Suppressor macrophage treated with lipopolysaccharide for 4 hours (primary cell): ENCODE measurements around the gene PTGER3.

ENCODE experiments used
- DNase-seq: peaks from one replicate; pipeline ENCODE4 v3.0.0-alpha.2; 2020

Gene PTGER3

DNA sequence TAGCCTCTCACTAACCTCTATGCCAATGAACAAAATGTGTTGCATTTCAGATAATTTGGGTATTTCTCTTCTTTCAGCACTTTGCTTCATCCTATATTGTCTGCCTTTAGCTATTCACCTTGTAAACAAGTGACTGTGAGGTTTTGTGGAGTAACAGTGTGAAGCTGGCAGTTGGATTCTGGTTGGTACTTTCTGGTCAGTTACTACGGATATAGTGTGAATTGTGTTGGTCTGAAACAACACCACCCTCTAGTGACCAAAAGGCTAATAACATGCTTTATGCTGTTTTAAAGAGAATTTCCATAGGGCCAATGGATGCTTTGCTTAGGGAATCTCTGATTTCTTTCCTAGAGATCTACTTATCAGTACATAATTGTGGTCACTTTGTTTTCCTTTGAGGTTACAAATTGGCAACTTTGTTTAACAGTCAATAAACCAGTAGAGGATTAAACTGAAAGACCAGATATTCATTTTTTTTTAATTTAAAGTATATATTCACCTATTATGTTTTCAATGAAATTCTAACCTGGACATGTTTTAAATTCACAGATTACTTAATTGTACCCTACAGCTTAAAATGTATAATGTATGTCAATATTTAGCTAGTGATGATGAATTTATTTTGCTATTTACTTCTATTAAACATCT is 2.5 kb upstream of the PTGER3 start:
- peak; percentile 79 for DNase-seq

DNA sequence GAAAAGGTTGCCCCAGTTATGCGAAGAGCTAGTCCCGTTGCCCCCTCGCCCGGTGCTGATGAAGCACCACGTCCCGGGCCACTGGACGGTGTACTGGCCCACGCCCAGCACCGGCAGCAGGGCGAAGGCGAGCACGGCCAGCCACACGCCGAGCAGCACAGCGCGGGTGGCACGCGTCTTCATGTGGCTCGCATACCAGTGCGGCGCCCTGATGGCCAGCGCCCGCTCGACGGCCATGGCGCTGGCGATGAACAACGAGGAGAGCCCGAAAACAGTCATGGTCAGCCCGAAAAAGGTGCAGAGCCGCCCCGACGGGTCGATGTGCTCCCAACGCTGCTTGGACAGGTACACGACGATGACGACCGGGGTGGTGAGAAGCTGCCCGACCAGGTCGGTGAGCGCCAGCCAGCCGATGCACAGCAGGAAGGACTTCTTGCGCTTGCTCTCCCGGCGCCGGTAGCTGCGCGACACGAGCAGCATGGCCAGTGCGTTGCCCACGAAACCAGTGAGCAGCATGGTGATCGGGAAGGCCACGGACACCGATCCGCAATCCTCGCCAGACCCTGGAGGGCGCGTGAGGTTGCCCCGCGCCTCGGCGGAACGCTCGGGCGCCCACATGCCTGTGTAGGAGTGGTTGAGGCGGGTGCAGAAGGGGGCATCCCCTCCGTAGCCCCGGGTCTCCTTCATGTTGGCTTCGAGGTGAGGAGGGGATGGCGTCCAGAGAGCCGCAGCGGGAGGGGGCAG is 553 bp downstream of the PTGER3 start:
- DNase-seq: peak; percentile 20

DNA sequence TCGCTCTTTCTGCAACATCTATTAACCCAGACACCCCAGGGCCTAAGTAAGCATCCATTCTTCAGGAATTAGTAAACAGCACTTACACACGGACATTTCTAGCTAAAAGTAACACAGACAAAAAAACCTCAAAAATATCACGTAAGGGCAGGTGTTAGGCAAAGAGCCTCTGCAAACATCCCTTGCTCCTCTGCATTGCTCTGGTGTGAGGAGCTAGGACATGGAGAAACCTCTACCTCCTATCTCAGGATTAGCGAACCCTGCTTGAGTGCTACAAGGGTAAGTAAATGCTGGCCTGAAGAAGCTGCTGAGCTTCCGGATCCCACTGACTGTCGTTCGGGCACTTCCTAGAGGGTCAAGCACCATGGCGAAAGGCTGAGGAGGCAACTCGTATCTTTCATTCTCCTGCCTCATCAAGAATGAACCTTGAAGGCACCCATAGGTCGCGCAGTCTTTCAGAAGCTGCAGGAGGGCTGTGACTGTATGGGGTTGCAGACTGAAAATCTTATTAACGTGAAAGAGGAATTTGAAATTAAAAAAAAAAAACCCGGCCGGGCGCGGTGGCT is 2.1 kb downstream of the PTGER3 start:
- DNase-seq: no peak

DNA sequence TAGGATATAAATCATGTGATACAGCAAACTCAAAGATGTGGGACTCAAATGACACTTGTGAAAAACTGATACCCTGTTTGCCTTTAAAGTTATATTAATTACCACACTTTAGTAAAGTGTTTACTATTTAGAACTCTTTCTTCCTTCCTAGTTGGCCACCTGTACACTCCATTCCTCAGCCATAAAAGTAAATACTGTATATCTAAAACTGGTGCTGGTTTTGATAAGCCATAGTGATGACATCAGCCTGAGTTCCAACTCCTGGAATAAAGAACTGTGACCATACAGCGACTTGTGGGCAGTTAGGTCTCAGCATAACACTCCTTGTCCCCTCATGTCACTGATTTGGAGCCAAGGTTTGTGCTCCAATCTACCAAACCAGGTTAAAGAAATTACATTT is 2.8 kb downstream of the PTGER3 start:
- DNase-seq: no peak

- DNase-seq: no peak
These were observed 4.6 kb downstream of the PTGER3 start for GRCh38 chr1:71043065-71043464.

DNA sequence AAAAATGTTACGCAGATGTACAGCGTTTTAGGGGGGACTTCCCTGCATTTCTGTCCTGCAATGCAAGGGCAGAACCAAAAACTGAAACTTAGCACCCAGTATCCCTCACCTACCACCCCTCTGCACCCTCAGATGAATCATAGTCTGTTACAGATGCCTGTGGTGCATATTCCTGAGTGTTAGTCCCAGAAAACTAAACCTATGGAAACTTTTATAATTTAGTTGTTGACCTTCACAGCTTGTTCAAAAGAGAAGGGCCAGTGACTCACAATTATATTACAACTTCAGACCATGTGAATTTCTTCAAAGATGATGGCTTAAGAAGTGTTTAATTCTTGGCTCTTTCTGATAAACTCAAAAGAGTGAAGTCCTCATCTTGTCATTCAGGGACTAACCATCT is 5.8 kb downstream of the PTGER3 start:
- no peak for DNase-seq

DNA sequence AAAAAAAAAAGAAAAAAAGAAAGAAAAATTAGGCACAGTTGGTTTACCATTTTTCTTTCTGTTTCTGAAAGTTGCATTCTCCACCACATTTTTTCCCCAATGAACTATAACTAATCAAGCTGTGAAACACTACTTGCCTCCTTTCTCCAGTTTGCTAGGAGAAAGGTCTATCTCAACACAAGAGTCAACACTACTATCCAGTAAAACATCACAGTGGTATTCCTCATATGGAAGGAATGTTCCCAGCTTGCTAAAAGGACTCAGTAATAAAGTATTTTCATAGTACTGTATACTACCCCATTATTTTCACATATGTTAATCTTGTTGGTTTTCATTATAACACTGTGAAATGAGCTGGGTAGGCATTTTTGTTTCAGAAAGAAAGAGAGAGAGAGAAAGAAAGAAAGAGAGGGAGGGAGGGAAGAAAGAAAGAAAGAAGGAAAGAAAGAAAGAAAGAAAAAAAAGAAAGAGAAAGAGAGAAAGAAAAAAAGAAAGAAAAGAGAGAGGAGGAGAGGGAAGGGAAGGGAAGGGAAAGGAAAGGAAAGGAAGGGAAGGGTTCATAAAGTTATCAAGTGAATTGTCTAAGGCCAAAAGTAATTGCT is 7.9 kb downstream of the PTGER3 start:
- no peak for DNase-seq

- no peak for DNase-seq
These were observed 8.7 kb downstream of the PTGER3 start for GRCh38 chr1:71038942-71039341.

DNA sequence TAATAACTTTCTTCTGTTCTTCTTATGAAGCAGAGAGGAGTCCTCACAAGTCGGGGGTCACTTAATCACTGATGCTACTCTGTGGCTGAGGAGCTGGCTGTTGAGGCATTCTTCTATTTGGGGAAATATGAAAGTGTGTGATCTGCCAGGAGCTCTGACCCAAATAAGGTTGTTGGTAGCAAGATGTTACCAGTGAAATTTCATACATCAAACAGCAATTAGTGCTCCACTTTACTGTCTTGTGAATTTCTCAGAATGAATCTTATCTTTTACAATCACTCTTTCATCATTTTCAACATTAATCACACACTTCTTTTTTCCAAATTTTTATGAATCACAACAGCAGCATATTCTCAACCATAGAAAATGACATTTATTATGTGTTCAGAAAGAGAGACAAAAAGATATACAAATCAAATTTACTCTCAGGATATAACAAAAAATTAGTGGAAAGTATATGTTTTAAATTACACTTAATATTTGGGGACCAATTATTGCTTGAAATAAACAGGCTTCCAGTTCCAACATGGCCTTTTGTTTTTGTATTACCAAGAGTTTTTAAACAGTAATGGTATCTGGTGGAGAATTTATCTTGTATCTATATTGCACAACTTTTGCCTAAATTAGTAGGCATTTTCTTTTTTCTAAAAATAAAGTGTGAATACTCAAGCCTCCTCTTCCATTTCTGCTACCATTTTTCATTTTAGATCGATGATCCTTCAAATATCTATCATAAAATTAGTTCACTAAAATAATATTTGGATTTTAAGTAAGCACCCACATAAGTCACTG is 9.6 kb downstream of the PTGER3 start:
- DNase-seq: no peak

- DNase-seq: no peak
These were observed 10.6 kb downstream of the PTGER3 start for GRCh38 chr1:71037066-71037465.

DNA sequence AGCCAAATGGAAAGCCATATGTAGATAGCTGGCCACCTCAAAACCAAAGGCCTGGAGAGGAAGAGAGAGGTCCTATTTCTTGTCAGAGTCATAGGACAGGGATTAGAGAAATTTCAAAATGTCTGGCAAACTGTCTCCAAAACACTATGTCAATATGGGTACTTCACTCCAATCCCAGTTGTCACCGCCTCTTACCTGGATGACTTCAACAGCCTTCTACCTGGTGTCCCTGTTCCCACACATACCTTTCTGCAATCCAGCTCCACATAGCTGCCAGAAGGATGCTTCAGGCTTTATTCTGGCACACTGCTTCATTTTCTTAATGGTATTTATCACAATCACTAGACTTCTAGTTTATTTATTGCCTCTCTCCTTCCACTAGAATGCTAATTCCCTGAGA is 14.5 kb downstream of the PTGER3 start:
- no peak for DNase-seq

GRCh38 chr1:71031426-71031825 is 16.2 kb downstream of the PTGER3 start:
- DNase-seq: no peak

GRCh38 chr1:71030026-71030425 is 17.6 kb downstream of the PTGER3 start:
- no peak for DNase-seq

- DNase-seq: no peak
These were observed 18.6 kb downstream of the PTGER3 start for GRCh38 chr1:71028981-71029380.

DNA sequence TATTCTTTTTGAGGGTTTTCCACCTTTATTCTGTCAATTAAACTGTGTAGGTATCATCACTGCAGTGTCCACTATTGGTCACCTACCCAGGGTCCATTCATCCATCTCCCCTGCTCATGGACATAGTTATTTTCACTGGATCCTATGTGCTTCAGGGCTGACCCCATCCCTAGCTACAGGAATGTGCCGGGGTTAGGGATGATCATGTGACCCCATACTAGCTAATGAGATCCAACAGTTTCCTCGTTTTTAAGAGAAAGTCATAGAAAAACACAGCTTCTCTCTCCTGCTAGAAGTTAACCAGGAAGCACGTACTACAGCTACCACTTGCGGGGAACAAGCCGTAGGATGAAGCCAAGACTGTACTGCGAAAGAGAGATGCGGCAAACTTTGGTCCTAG is 19.6 kb downstream of the PTGER3 start:
- no peak for DNase-seq

GRCh38 chr1:71026093-71026492 is 21.5 kb downstream of the PTGER3 start:
- DNase-seq: no peak

- no peak for DNase-seq
These were observed 24.1 kb downstream of the PTGER3 start for GRCh38 chr1:71023515-71023914.

DNA sequence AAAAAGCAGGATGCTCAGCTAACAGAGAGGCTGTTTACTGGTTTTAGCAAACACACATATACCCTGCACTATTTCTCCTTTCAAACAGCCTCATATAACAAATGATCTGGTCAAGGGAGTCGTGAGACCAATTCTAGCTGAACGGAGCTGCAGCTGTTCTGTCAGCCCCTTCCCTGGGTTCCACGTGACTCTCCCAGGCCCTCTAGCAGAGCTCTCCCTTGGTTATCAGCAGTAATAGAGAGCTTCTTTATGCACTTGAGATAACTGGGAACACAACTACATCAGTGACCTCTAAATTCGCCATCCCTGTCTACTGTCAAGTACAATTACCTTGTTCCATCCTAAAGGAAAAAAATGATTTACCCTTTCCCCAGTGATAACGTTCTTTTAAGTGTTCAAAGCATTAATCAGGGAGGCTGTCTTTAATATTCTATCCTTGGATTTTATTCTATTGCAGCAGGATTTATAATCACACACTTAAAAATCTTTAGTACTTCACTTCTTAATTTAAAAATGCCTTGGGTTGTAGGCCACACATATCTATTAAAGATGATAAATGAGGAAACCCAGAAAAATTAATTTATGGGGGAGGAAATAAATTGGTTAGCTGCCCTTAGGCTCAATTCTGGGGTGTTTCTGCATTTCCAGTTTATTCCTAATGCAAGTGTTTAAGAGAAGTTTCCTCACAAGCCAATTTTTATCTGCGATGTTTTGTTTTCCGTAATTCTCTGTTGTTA is 28.2 kb downstream of the PTGER3 start:
- no peak for DNase-seq

DNA sequence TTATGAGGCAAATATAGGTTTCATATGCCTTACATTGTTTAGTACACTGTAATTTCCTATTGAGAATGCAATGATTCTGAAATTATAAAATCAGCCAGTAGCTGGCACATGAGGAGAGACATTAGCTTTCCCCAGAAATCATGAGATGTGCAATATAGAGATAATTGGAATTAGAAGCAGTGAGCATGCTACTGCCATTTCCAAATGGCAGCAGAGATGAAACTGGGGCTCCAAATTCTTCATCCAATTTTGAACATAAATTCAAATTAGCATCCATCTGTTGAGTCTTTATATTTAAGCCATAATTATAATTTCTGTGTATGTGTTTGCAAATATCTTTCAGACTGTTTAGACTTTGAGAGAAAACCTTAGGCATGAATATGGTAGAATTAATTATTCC is 28.8 kb downstream of the PTGER3 start:
- DNase-seq: no peak

DNA sequence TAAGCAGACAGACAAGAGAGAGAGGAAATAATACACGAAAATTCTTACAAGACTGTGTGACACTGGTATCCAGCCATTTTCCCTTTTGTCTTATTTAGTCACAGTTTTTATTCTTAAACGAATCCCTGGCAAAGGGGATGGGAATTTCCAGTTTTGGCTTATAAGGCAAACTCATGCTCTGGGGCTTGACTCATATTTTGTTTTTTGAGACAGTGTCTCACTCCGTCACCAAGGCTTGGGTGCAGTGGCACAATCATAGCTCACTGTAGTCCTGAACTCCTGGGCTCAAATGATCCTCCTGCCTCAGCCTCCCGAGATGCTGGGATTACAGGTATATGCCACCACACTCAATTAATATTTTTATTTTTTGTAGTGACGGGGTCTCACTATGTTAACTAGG is 31.9 kb downstream of the PTGER3 start:
- DNase-seq: no peak

GRCh38 chr1:71014178-71014579 is 33.4 kb downstream of the PTGER3 start:
- DNase-seq: no peak

DNA sequence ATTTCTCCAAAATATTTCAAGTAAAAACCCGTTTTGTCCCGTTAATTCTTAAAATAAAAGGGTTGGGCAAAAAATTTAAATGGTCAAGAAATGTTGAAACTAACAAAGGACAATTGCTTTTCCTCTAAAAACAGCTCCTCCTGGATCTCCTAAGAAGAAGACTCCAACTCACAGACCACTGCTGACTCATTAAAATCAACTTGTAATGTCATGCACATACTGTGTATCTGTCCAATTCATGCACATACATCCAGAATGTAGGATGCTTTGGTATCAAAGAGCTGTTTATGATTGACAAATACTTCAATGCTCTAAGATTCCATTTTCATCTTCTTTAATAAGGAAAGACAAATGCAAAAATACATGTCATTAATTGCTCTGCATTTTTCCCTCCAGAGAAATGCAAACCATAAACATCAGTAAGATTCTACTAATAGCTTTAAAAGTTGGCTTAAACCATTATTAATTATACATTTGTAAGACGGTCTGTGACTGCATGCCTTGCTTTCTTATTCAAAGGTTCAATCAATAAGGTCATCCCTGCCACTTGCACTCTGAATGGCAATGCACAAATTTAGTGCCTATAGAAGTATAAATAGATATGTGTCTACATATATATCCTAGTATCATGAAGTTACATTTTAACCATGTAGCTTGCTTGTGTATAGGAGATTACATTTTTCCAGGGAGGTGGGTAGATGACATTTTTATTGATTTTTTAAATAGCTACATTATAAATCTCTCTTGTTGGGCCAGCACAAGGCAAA is 44.7 kb downstream of the PTGER3 start:
- no peak for DNase-seq
